GM13977 (cell line): ENCODE results near the gene EPB41L1.
A peak's percentile ranks its signal among the peaks of the same experiment; 100 is the strongest.

Experiments used
- DNase-seq: peaks from one replicate; pipeline ENCODE4 v3.0.0; 2012; ENCODE audit warnings: low spot score
- in situ Hi-C: fragments of 300-500 bp; cut with MboI; formaldehyde crosslinking; loops from one replicate; pipeline ENCODE4 v1.12.0; 2022; ENCODE audit warnings: low sequenced_read_pairs, low pct_unique_long_range_greater_than_20kb, mixed read lengths, inconsistent platforms; ENCODE audit not compliant: unreplicated experiment
- TF ChIP-seq, protein P1 (sequence below): IDR thresholded peaks from 2 replicates; pipeline ENCODE4 v1.5.1; 2012; ENCODE audit warnings: mild to moderate bottlenecking, control low read depth; ENCODE audit not compliant: insufficient read depth; ENCODE audit errors: extremely low read depth, missing control alignments

Gene EPB41L1

GRCh38 chr20:36210436-36211021 lies 56.0 kb downstream of the EPB41L1 start:
- DNase-seq = no peak
- TF ChIP-seq, protein P1, sequence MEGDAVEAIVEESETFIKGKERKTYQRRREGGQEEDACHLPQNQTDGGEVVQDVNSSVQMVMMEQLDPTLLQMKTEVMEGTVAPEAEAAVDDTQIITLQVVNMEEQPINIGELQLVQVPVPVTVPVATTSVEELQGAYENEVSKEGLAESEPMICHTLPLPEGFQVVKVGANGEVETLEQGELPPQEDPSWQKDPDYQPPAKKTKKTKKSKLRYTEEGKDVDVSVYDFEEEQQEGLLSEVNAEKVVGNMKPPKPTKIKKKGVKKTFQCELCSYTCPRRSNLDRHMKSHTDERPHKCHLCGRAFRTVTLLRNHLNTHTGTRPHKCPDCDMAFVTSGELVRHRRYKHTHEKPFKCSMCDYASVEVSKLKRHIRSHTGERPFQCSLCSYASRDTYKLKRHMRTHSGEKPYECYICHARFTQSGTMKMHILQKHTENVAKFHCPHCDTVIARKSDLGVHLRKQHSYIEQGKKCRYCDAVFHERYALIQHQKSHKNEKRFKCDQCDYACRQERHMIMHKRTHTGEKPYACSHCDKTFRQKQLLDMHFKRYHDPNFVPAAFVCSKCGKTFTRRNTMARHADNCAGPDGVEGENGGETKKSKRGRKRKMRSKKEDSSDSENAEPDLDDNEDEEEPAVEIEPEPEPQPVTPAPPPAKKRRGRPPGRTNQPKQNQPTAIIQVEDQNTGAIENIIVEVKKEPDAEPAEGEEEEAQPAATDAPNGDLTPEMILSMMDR = no peak
- in situ Hi-C loops = loop anchor here (25.0 kb wide), 1 partner anchor 227 kb away; no protein-coding TSS in a partner anchor

GRCh38 chr20:36213362-36213761 lies 58.8 kb downstream of the EPB41L1 start:
- TF ChIP-seq, protein P1 = no peak
- no peak for DNase-seq
- in situ Hi-C loops = loop anchor here (25.0 kb wide), 1 partner anchor 224 kb away; no protein-coding TSS in a partner anchor

DNA sequence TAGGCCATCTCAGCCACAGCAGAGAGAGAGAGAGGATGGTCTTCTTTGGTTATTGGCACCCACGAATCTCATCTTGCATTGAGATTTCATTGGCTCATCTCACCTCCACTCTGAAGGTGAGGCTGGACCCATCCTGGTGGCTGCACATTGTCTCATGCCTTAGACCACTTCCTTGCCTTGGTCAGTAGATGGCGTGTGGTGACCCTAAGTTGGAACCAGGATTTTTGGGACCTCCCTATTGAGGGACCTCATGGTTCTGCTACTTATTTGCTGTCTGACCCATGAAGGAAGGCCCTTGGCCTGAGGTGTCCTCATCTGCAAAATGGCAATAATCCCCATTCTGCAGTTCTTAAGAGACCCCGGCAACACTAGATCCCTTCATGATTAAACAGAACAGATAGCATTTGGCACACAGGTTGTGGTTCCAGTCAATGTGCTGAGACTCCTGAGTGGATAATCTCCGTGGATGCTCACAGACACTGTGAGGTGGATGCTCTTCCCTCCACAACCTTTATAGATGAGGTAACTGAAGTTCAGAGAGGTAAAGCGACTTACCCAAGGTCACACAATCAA lies 60.2 kb downstream of the EPB41L1 start:
- peak; percentile 67 for DNase-seq
- in situ Hi-C loops = loop anchor here (25.0 kb wide), 1 partner anchor 223 kb away; no protein-coding TSS in a partner anchor
- TF ChIP-seq, protein P1 = peak; percentile 77

DNA sequence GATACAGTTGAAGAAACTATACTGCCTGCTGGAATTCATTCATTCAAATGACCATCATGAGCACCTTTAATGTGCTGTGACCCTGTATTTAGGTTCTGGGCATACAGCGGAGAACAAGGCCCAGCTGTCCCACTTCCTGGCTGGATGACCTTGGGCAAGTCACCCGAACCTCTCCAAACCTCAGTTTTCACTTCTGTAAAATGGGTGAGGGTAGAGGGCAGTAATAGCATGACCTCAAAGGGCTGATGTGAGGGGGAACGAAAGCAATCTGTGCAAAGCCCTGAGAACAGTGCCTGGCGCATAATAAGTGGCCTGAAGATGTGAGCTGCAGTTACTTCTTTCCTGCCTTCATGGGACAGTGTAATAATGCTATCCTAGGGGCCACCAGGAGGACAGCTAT lies 61.2 kb downstream of the EPB41L1 start:
- no peak for DNase-seq
- in situ Hi-C loops = loop anchor here (25.0 kb wide), 1 partner anchor 222 kb away; no protein-coding TSS in a partner anchor
- TF ChIP-seq, protein P1 = no peak

DNA sequence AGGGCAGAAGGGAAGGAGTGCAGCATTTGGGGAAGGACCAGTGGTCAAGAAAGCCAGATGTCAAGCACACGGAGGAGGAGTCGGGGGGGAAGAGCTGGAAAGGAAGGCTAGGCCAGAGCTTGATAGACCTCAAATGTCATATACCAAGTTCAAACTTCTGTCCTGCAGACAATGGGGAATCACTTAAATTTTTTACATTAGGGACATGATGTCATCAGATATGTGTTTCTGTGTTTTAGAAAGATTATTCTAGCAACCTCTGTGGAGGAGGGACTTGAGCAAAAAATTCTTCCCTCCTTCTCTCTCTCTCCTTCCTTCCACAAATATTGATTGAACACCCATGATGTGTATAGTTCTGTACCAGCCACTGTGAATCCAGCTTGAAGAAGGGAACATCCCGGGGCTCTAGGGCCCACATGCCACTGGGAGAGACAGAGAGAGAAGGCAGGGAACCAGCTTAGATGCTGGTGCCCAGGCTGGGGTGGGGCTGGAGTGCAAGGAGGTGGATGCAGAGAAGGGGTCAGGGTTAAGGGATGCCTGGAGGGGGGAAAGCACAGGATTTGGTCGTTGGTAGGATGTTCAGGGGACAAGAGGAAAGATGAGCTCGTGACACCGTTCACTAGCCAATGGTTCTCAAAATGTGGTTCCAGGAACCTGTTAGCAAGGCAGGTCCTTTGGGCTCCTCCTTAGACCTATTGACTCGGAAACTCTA lies 61.9 kb downstream of the EPB41L1 start:
- DNase-seq = no peak
- in situ Hi-C loops = loop anchor here (25.0 kb wide), 1 partner anchor 221 kb away; no protein-coding TSS in a partner anchor
- TF ChIP-seq, protein P1 = no peak

- DNase-seq = no peak
Observed at GRCh38 chr20:36217226-36217625, 62.7 kb downstream of the EPB41L1 start.

More at GRCh38 chr20:36217226-36217625, 62.7 kb downstream of the EPB41L1 start:
- in situ Hi-C loops = loop anchor here (25.0 kb wide), 1 partner anchor 220 kb away; no protein-coding TSS in a partner anchor
- TF ChIP-seq, protein P1 = no peak
